Activated naive CD4-positive, alpha-beta T cell treated with anti-CD3 and anti-CD28 coated beads, Interleukin-2, amount 10 ng/mL, durations not matched to agents 7 days and 5 days (primary cell): ENCODE measurements around the gene TBC1D20.
"Not testable (repeated sequence)": the region's sequence is repeated elsewhere in the genome, so short reads cannot be mapped to it uniquely, and the experiment has no call there.

Source experiments
- CTCF ChIA-PET: fragments of 350-600 bp; sonication (Branson Sonifier 250); formaldehyde crosslinking; loops from one replicate; lab custom pipeline; 2021; ENCODE audit warnings: antibody characterized with exemption; lab: Charles Lee
- DNase-seq: peaks from one replicate; pipeline ENCODE4 v3.0.0-alpha.2; 2020
- H3K27ac Mint-ChIP-seq: one replicate; pipeline ENCODE4 v1.8.0; 2021; ENCODE audit warnings: mild to moderate bottlenecking, moderate library complexity, mixed read lengths
- H3K27me3 Mint-ChIP-seq: one replicate; pipeline ENCODE4 v1.8.0; 2021; ENCODE audit warnings: mild to moderate bottlenecking, mixed read lengths
- H3K36me3 Mint-ChIP-seq: one replicate; pipeline ENCODE4 v1.8.0; 2021; ENCODE audit warnings: mixed read lengths
- H3K4me1 Mint-ChIP-seq: one replicate; pipeline ENCODE4 v1.8.0; 2021; ENCODE audit warnings: mixed read lengths
- H3K4me3 Mint-ChIP-seq: one replicate; pipeline ENCODE4 v1.8.0; 2021; ENCODE audit warnings: mild to moderate bottlenecking, moderate library complexity, mixed read lengths
- H3K9me3 Mint-ChIP-seq: one replicate; pipeline ENCODE4 v1.8.0; 2021; ENCODE audit warnings: mixed read lengths

The TBC1D20 gene

DNA sequence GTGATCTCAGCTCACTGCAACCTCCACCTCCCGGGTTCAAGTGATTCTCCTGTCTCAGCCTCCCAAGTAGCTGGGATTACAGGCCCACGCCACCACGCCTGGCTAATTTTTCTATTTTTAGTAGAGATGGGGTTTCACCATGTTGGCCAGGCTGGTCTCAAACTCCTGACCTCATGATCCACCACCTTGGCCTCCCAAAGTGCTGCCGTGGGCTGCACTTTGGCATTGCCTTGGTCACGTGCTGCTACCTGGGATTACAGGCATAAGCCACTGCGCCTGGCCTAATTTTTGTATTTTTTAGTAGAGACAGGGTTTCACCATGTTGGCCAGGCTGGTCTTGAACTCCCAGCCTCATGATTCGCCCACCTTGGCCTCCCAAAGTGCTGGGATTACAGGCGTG lies 75.7 kb downstream of the TBC1D20 start:
- Mint-ChIP-seq H3K4me1 (peaks cover 25% of the 10 kb centered on the region), H3K36me3 (peaks cover 46% of the 10 kb centered on the region)
- not testable (repeated sequence) for H3K27ac Mint-ChIP-seq

More for the DNA sequence above, 75.7 kb downstream of the TBC1D20 start:
- not testable (repeated sequence) for DNase-seq, H3K4me3 Mint-ChIP-seq, H3K9me3 Mint-ChIP-seq, H3K27me3 Mint-ChIP-seq
- CTCF ChIA-PET: interaction anchor here (0.8 to 1.0 kb wide), 2 partner anchors 31 to 45 kb away, joined by 3 to 6 read pairs; no protein-coding TSS in a partner anchor
